KMS-11 (cell line): ENCODE measurements around the gene GRID1.

Experiments used
- H2AFZ ChIP-seq: fragments of 200-600 bp; sonication (generic); 2 replicates; pipeline ENCODE4 v1.6.1; 2016; ENCODE audit warnings: antibody characterized with exemption, mixed run types, low read depth
- H3K27ac ChIP-seq: fragments of 200-600 bp; sonication (generic); 2 replicates; pipeline ENCODE4 v1.6.1; 2016; ENCODE audit warnings: mild to moderate bottlenecking, mixed run types
- H3K27me3 ChIP-seq: fragments of 200-600 bp; sonication (generic); 2 replicates; pipeline ENCODE4 v1.6.1; 2017; ENCODE audit warnings: mild to moderate bottlenecking, low read depth, mixed run types, moderate library complexity; ENCODE audit not compliant: insufficient read depth
- H3K36me3 ChIP-seq: fragments of 200-600 bp; sonication (generic); 2 replicates; pipeline ENCODE4 v1.6.1; 2017; ENCODE audit warnings: mild to moderate bottlenecking, mixed run types; ENCODE audit not compliant: insufficient read depth
- H3K4me1 ChIP-seq: fragments of 200-600 bp; sonication (generic); 2 replicates; pipeline ENCODE4 v1.6.1; 2016; ENCODE audit warnings: mild to moderate bottlenecking, low read depth, mixed run types; ENCODE audit not compliant: poor library complexity, severe bottlenecking
- H3K4me2 ChIP-seq: fragments of 200-600 bp; sonication (generic); 2 replicates; pipeline ENCODE4 v1.7.0; 2016; ENCODE audit warnings: mild to moderate bottlenecking, mixed run types
- H3K4me3 ChIP-seq: fragments of 200-600 bp; sonication (generic); IDR thresholded peaks from 2 replicates; pipeline ENCODE4 v1.6.1; 2017; ENCODE audit warnings: low read depth, low read length, mixed read lengths; ENCODE audit not compliant: insufficient read depth
- H3K79me2 ChIP-seq: fragments of 200-600 bp; sonication (generic); 2 replicates; pipeline ENCODE4 v1.6.1; 2016; ENCODE audit warnings: low read depth, mixed run types; ENCODE audit not compliant: insufficient read depth
- H3K9ac ChIP-seq: fragments of 200-600 bp; sonication (generic); 2 replicates; pipeline ENCODE4 v1.6.1; 2016; ENCODE audit warnings: mild to moderate bottlenecking, mixed run types
- H4K20me1 ChIP-seq: fragments of 200-600 bp; sonication (generic); 2 replicates; pipeline ENCODE4 v1.6.1; 2016; ENCODE audit warnings: mild to moderate bottlenecking, mixed run types; ENCODE audit not compliant: insufficient read depth
- CTCF ChIP-seq: fragments of 200-600 bp; sonication (generic); conservative IDR thresholded peaks from 2 replicates; pipeline ENCODE4 v1.6.1; 2017; ENCODE audit warnings: low read depth, mild to moderate bottlenecking, antibody characterized with exemption, low read length, moderate library complexity, mixed read lengths

The GRID1 gene

GRCh38 chr10:85792533-85792858, 574.1 kb downstream of the GRID1 start:
- no peaks in the 10 kb centered on the region for H4K20me1 ChIP-seq
- H3K27ac ChIP-seq = no peak overlapping the region
- no peaks in the 10 kb centered on the region for H3K36me3 ChIP-seq
- no peaks in the 10 kb centered on the region for H3K27me3 ChIP-seq
- no peak overlapping the region for H3K9ac ChIP-seq
- TF ChIP-seq CTCF = no peak
- no peak overlapping the region for H3K4me2 ChIP-seq
- no peak overlapping the region for H2AFZ ChIP-seq
- H3K79me2 ChIP-seq = no peaks in the 10 kb centered on the region
- H3K4me3 ChIP-seq = no peak overlapping the region
- H3K4me1 ChIP-seq = no peaks in the 10 kb centered on the region

GRCh38 chr10:85791818-85792532, 574.6 kb downstream of the GRID1 start:
- Histone ChIP-seq H3K9ac (no peak overlapping the region), H3K4me3 (no peak overlapping the region), H3K27ac (no peak overlapping the region), H2AFZ (no peak overlapping the region), H3K36me3 (no peaks in the 10 kb centered on the region), H3K4me1 (no peaks in the 10 kb centered on the region), H3K4me2 (no peak overlapping the region), H3K27me3 (no peaks in the 10 kb centered on the region), H3K79me2 (no peaks in the 10 kb centered on the region), H4K20me1 (no peaks in the 10 kb centered on the region)
- peak; percentile 21; the same call in 1 of the 2 replicates for TF ChIP-seq CTCF

- Histone ChIP-seq H2AFZ (no peak overlapping the region), H3K27ac (no peak overlapping the region), H4K20me1 (no peaks in the 10 kb centered on the region), H3K27me3 (no peaks in the 10 kb centered on the region), H3K4me2 (no peak overlapping the region), H3K79me2 (no peaks in the 10 kb centered on the region), H3K4me1 (no peaks in the 10 kb centered on the region), H3K4me3 (no peak overlapping the region), H3K9ac (no peak overlapping the region), H3K36me3 (no peaks in the 10 kb centered on the region)
- TF ChIP-seq CTCF = no peak
These were observed 576.4 kb downstream of the GRID1 start for GRCh38 chr10:85789982-85790789.

GRCh38 chr10:85789125-85789524, 577.5 kb downstream of the GRID1 start:
- H3K27me3 ChIP-seq = no peaks in the 10 kb centered on the region
- H2AFZ ChIP-seq = no peak overlapping the region
- TF ChIP-seq CTCF = no peak
- H3K27ac ChIP-seq = no peak overlapping the region
- H3K79me2 ChIP-seq = no peaks in the 10 kb centered on the region
- H3K4me2 ChIP-seq = no peak overlapping the region
- H3K4me3 ChIP-seq = no peak overlapping the region
- H4K20me1 ChIP-seq = no peaks in the 10 kb centered on the region
- H3K4me1 ChIP-seq = no peaks in the 10 kb centered on the region
- no peak overlapping the region for H3K9ac ChIP-seq
- no peaks in the 10 kb centered on the region for H3K36me3 ChIP-seq
